GM18868 (cell line): ENCODE measurements around the gene CFAP91.

ENCODE experiments used
- ATAC-seq: cut with Tn5 transposase; IDR thresholded peaks from one replicate; pipeline ENCODE4 v1.9.1; 2021; ENCODE audit warnings: mild to moderate bottlenecking, moderate library complexity; ENCODE audit not compliant: unreplicated experiment

The CFAP91 gene

DNA sequence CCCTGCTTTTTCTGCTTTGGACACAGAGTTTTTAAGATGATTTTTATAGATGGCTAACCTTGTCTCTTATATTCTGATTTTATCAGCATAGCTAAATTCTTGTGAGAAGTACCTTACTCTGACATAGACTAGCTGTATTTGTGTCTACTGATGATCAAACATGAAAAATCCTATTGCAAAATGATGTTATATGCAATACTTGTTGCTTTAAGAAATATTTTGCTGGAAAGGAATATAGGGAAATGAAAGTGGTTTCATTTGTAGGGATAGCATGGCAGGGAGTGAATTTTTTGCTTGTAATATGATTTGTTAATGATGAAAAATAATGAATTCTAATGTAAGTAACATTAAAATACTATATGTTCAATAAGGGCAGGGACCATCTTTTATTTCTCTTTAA, 35.9 kb downstream of the CFAP91 start:
- no peak for ATAC-seq

DNA sequence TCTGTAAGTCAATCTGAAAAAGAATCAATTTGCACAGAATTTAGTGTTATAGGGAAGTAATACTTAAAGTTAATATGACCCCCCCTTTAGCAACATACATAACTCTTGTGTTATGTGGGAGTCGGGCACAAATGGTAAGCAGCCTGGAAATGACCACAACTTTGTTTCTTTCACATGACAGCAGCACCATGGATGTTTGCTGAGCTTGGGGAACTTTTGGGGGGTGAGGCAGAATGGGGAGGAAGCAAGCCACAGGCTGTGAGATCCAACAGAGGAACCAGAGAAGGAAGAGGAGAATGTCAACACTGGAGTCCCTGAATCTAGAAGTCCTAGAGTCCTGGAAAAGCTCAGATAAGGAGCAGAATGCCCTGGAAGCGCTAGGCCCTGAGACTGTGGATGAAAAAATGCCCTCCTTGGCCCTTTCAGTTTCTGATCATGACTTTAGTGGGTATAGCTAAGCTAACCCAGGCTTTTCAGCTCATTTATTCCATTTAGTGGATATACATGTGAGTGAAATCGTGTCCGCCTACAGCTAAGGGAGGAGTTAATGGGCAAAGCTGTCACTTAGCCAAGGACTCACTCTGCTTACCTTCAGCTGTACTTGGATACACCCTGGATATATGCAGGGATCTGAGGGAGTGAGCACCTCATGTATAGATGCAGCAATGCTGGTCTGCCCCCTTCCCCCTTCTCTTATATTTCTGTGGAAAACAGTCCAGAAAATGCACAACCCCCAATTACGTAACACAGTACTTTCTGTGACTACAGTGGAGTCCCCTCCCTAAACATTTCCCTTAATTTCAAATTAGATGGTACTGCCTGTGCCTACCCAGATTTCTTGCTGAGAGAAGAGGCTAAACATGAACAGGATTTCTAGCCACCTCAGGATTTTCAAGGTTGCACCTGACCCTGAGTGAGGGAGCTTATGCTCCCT, 39.1 kb downstream of the CFAP91 start:
- ATAC-seq: no peak

DNA sequence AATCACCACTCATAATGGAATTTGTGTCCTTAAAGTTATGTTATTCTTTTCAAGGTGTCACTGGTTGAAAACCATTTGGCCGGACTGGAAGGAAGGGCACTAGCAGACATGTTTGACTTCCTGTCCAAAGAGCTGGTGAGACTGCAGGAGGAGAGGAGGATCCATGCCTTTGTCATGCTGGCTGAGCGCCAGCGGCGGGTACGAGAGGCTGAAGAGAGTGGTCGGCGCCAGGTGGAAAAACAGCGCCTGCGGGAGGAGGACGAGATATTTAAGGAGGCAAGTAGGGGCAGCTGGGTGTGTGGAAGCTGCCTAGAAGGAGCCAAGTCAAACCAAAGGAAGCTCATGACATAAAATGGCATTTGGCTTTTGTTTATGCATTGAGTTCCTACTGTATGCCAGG, 41.1 kb downstream of the CFAP91 start:
- no peak for ATAC-seq

DNA sequence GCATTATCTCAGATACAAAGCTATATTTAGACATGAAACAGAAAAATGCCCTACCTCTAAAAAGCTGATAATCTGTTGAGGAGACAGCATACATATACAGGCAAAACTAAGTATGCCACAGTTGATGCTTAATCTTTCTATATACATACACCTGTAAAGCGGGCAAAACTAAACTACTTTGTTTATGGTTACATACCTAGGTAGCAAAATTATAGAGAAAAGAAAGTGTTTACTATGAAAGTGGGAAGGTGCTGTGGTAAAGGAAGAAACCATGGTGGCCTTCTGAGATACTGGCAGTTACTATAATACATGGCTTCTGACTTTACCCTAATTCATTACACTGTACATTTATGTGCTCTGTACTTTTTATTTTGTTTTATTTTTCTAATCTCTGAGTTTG, 43.1 kb downstream of the CFAP91 start:
- no peak for ATAC-seq

DNA sequence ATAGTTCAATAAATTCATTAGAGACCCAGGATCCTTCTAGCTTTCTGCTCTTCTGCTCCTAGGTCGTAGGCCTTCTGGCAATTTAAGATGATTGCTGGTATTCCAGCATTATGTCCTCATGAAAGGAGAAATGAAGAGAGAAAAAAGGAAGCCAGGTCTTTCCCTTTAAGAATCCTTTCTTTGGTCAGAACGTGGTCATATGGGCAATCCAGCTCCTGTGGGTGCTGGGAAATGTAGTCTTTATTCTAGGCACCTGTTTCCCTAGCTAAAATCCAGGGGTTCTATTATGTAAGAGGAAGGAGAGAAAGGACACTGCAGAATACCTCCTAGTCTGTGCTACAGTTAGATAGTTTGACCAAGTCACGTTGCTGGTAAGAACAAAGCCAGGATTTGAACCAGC, 43.6 kb downstream of the CFAP91 start:
- ATAC-seq: no peak

DNA sequence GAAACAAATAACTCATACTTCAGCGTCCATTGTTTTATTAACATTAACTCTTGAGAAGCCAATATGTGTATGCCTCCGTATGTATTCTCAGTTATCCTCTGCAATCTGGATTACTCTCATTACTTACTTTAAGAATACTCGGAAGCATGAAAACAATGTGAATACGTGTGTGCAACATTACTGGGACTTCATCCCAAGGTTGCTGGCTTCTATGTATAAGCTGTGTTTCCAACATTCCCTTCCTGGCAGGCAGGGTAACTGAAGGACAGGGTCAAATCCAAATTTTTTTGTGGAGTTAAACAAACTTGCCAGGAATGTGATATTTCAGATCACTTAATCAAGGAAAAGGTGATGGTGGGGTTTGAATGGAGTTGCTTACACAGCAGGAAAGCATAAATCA, 44.5 kb downstream of the CFAP91 start:
- ATAC-seq: no peak

DNA sequence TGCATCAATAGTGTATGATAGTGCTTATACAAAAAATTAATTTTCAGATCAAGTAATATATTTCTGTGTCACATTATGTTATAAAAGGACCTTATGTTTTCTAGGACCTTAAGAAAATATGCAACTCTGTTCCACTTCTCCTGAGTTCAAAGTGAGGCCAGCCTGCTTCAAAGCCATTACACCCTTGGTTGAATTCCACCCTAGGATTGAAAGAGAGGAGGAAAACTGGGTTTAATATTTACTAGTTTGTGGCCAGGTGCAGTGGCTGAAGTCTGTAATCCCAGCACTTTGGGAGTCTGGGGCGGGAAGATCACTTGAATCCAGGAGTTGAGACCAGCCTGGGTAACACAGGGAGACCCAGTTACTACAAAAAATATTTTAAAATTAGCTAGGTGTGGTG, 46.2 kb downstream of the CFAP91 start:
- ATAC-seq: no peak

DNA sequence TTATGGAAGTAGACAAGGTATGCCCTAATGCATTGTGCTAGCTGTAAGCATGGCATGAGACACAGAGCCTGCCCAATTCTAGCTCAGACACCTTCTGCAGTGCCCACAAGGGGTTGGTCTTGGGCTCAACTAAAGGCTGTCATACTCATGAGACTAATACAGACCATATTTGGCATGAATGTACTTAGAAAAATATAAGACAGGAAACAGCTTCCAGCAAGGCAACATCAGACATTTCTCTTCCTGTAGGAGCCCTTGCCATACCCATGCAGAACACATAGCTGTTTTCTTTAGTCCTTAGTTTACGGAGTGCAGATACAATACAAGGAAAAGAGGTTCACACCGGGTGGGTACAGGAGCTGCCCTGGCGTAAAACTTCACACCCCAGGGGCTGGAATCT, 48.6 kb downstream of the CFAP91 start:
- ATAC-seq: no peak
